Right kidney (tissue), 1 donor: ENCODE results near the gene MYCBP2.
"Not testable (repeated sequence)": the region's sequence is repeated elsewhere in the genome, so short reads cannot be mapped to it uniquely, and the experiment has no call there.

Experiments used
- DNase-seq: peaks from one replicate; pipeline ENCODE4 v3.0.0-alpha.2; 2016

MYCBP2 gene

DNA sequence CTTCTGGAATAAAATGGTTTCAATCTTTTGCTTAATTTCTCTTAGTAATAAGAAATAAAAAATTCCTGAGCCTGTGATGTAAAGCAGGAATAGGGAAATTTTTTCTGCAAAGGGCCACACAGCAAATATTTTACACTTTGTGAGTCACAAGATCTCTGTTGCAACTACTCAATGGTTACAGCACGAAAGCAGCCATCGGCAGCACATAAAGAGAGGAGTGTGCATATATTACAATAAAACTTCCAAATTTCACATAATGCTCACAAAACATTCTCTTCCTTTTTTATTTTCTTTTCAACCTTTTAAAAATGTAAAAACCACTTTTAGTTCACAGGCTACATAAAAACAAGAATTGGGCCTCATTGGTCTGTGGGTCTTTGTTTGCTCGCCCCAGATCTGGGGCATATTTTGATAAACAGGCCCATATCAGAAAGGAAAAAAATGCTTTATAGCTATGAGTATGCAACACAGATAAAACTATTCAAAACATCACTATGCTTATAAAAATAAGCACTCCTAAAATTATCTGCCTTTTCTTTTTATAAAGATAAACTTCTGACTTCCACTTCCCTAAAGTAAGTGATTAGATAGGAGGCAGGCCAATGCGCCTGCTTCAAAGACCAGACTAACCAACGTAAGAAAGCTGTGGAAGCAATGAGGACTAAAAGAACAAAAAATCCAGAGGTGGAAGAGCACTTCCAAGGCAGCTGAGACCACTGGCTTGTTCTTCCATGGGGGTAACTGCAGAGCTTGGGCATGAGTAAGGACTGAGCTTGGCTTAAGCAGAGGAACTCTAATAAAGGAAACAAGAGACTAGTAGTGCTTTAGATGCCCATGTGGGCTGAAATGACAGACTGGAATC lies 26.5 kb downstream of the MYCBP2 start:
- DNase-seq: no peak

DNA sequence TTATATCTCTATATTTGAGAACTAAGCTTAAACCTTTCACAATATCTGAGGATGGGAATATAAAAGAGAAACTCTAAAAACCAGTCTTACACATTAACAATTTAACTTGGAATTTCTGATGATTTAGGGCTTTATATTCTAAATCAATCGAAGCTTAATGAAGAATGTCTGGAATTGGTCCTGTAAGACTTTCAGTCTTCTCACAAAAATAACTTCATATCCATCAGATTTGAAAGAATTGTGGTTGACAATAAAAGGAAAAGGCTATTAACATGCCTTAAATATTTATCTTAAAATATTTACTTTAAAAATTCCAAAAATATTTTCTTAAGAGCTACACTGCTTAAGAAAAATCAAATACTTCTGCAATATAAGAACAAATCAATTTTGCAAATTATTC lies 27.3 kb downstream of the MYCBP2 start:
- no peak for DNase-seq

DNA sequence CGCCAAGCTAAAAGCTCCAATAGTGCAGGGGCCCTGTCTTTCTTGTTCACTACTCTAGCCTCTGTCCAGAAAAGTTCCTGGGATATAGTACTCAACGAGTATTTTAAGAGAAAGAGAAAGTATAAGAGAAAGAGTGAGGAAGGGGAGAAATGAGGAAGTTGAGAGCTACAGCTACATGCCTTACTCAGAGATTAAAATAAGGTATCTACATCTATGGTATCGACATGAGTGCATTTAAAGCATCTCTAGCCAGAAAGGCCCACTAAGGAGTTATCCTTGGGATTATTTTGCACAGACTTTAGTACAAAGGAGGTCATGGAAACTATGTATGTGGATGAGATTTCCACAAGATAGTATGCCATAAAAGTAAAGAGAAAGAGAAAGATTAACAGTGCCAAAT lies 28.5 kb downstream of the MYCBP2 start:
- no peak for DNase-seq

DNA sequence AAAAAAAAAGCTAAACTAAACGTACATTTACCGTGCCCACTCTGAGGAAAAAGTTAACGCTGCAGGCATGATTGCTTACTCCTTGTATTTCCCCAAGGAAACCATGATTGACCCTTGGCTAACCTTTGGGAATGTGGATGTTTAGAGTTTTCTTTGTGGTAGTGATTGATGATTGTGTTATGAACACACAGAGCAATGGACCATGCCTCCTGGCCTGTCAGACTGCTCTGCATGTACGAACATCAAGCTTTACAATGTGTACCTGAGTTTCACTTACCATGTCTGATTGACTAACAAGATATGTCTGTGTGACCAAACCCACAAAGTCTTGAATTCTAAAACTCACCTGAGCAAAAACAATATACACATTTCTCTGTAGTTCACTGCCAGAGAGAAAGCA lies 35.1 kb downstream of the MYCBP2 start:
- DNase-seq: no peak

DNA sequence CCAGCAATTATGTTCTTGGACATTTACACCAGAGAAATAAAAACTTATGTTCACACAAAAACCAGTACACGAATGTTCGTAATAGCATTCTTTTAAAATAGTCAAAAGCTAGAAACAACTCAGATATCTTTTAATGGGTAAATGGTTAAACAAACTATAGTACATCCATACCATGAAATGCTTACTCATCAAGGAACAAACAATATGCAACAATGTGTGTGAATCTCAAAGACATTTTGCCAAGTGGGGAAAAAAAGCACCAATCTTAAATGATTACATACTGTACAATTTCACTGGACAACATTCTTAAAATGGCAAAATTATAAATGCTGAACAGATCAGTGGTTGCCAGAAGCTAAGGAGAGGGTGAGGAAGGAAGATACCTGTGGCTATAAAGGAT lies 36.6 kb downstream of the MYCBP2 start:
- DNase-seq: no peak

DNA sequence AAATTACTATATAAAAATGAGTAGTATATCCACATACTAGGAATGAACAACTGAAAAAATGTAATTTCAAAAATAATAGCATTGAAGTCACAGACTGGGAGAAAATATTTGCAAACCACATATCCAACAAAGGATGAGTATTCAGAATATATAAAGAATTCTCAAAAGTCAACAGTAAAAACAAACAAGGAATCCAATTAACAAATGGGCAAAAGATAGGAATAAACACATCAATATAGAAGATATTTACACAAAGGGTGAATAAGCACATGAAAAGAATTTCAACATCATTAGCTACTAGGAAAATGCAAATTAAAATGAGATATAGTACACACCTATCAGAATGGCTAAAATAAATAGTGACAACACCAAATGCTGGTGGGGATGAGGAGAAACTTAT lies 37.0 kb downstream of the MYCBP2 start:
- no peak for DNase-seq

DNA sequence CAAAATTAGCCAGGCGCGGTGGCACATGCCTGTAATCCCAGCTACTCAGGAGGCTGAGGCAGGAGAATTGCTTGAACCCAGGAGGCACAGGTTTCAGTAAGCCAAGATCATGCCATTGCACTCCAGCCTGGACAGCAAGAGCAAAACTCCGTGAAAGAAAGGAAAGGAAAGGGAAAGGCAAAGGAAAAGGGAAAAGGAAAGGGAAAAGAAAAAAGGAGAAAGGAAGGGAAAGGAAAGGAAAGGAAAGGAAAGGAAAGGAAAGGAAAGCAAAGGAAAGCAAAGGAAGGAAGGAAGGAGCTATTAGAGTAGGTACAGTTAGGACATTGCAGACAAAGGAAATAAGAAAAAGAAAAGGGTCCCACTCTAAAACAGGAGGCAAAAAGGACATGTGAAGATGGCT lies 41.3 kb downstream of the MYCBP2 start:
- DNase-seq: not testable (repeated sequence)

DNA sequence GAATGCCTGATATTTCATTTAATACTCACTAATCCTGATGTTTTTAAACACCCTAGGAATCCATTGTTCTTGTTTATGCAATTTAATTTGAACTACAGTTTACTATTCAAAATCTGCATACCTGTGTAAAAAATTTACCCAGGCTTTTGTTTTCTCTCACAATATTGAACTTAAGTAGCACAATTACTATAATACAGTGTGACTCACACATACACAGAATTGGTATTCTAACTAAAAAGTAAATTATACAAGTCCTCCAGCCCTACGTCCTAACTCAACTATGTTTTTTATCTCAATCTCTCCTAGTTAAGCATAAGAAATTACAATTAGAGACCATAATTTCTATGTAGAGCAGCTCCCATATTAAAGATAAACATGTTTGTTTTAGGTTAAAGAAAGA lies 41.8 kb downstream of the MYCBP2 start:
- DNase-seq: no peak

DNA sequence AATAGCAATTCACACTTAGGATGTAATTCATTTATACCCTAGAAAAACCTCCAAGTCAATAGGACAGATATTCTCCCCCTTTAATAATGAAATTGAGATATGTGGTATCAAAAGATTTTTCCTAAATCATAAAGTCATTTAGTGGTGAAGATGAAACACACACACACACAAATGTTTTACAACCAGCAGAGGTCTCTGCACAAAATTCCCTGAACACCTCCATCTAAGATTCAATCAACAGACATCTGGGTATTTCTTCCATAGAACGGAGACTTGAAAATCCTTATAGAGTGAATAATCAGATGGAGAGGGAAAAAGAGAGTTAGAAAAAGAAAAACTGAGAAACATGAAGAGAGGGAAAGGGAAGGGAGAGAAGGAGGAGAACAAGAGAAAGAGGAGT lies 52.8 kb downstream of the MYCBP2 start:
- DNase-seq: no peak

DNA sequence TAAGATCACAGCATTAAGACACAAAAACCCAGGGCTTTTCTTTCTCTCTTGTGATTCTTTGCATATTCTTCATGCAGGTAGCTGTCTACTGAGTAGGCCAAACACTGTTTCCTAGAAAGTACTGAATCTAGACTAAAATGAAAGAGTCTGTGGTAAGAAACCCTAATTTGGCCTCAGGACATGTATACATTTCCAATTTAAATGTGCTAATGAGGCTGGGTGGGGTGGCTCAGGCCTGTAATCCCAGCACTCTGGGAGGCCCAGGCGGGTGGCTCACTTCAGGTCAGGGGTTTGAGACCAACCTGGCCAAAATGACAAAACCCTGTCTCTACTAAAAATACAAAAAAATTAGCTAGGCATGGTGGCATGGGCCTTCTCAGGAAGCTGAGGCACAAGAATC lies 57.8 kb downstream of the MYCBP2 start:
- DNase-seq: no peak

DNA sequence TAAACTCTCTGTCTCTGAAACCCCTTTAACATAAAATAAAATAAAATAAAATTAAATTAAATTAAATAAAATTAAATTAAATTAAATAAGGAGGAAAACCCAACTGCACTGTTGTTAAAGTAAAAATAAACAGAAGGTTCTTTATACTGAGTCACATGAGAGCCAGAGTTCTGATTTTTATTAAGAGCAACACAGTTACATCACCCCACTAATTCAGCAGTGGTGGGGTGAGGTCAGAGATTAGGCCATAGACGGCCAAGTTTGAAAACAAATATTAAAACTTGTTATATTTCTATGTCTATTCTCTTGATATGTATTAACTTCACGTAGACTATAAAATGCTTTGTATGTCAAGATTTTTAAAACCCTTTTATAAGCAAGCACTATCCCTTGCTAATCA lies 59.5 kb downstream of the MYCBP2 start:
- DNase-seq: no peak

DNA sequence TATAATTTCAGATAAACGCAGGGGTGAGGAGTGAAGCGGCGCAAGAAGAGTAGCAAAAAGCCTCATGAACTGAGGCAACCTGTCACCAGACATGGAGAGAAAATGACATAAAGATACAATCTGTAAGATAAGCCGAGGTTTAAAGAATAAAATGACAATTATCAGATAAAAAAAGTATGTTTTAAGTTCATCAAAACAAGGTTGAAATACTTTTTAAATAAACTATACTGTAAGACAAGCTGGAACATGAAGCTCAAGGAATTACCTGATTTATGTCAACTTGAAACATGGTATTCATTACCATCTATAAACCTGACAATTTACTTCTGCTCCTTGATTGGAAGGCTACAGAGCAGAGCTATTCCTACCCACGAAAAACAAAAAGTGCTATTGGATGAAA lies 61.6 kb downstream of the MYCBP2 start:
- no peak for DNase-seq

DNA sequence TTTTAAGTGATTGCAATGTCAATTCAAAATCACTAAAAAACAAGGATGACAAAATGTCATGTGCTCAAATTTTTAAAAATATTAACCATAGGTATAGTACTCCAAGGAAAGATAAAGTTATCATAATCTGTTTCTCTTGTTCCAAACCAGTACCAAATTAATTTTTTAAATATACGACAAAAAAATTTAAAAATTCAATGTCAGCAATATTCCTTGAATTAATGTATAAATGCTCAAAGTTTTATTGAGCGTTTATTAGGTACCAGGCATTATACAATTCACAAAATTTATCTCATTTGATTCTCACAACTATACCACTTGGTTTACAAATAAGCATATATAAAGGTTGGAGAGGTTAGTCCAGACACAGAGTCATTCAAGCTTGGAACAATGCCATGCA lies 64.7 kb downstream of the MYCBP2 start:
- DNase-seq: no peak

DNA sequence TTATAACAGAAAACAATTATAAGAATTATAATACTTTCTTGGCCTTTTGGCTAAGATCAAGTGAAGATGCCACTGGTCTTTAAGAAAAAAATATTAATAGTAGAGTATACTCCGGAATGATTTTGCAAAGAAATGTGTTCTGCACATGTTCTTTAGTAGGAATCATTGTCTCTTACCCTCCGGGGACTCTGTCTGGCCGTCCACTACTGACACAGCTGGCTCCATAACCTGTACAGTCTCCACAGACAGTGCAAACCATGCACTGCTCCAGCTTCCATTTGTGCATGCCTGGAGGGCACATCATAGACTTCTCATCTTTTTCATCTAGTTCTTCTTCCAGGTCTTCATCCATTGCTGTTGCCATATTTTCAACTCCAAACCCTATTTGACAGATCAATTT lies 75.9 kb downstream of the MYCBP2 start:
- no peak for DNase-seq

DNA sequence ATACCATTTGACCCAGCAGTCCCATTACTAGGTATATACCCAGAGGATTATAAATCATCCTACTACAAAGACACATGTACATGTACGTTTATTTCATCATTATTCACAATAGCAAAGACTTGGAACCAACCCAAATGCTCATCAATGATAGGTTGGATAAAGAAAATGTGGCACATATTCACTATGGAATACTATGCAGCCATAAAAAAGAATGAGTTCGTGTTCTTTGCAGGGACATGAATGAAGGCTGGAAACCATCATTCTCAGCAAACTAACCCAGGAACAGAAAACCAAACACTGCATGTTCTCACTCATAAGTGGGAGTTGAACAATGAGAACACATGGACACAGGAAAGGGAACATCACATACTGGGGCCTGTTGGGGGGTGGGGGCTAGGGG lies 81.7 kb downstream of the MYCBP2 start:
- not testable (repeated sequence) for DNase-seq

DNA sequence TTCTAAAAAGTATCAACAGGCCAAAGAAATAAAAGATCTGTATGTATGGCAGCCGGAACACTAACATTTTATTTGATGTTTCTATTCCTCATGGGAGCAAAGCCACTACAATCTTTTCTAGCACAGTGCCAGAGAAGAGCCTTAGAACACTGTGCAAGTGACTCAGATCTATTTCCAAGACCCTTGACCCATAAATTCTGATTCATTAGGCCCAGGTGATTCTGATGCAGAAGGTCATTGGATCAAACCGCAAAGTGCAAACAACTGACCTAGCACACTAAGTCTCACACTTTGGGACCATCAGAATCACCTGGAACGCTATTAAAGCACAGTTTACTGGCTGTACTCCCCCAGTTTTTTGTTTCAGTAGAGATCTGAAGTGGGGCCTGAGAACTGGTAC lies 87.6 kb downstream of the MYCBP2 start:
- DNase-seq: no peak

DNA sequence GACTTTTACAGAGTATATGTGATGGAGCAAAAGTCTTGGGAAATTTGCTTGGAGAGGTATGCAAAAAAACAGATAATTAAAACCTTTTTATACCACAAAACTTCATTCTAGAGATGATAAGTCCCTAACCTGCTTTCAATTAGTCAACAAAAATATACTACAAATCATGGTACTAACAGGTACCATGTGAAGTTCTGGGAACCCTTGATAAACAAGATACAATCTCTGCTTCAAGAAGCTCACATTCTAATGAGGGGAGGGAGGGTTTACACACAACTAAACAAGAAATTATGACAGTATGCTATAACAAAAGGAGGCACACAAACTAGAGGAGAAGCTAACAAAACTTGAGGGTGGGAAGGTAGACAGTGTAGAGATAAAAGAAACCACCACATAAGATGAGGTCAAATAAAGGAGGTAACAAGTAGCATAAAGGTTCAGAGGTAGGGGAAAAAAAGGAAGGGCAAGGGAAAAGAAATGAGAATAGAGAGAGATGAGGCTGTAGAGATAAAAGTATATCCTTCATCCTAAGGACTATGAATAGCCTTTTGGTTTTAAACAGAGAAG lies 91.4 kb downstream of the MYCBP2 start:
- no peak for DNase-seq

DNA sequence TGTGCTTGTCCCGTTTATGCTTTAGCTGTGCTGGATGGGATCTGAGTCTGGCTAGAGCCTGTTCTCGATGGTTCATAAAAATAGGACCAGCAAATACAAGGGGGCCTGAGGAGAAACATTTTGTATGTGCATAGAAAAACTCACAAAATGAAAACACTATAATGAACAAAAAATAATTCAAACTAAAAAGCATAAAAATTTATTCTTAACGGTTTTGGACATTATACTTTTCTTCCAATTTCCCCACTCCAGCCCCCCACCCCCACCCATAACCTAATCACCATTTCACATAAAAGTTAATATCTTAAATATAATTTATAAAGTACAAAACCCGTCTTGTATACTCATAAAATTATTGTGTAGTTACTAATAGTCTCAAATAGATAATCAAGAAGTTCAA lies 93.7 kb downstream of the MYCBP2 start:
- DNase-seq: no peak

DNA sequence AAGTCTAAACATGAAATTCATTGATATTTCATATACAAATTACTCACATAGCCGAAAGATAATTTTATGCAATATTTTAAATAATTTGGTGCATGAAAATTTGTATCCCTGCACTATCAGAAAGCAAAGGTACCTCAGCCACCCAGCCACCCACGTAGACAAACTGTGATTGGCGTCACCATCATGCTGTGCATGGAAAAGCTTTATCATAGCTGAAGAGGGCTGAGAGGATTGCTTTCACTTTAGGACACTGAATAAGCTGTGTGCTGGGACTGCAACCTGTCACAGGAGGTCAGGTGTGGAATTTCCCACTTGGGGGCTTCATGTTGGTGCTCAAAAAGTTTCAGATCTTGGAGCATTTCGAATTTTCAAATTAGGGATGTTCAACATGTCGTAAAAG lies 96.3 kb downstream of the MYCBP2 start:
- DNase-seq: no peak

DNA sequence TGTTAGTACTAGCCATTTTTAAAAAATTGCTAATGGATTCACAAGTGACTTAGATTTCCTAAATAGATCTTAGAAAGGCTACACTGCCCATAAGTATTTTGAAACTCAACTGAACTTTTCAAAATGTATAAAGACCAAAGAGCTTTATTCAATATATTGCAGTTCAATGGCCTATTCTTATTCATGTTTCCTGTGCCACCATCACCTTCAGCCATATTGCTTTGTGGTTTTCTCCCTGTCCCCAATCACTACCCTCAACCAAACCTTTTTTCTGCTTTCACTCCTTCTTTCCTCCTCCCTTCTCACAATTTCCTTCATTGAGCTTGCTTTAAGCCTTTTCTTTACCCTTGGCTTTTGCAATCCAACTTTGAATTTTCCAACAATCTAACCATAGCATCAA lies 100.9 kb downstream of the MYCBP2 start:
- DNase-seq: no peak

DNA sequence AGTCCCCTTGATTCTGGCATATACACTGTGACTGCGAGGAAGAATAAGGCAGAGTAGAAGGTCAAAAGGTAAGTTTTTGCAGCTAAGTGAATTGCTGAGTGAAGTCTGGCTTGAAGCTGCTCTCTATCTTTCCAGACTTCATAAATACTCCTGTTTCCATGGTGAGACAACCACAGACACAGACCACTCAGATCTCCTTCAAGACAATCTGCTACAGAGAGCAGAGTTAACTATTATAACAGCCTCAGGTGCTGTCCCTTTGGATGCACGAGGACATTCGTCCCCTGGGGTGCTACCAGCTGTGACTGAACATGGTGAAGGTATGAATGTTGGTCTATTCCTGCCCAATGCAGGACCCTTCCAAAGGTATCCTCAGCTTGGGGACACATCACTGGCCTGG lies 104.0 kb downstream of the MYCBP2 start:
- no peak for DNase-seq

DNA sequence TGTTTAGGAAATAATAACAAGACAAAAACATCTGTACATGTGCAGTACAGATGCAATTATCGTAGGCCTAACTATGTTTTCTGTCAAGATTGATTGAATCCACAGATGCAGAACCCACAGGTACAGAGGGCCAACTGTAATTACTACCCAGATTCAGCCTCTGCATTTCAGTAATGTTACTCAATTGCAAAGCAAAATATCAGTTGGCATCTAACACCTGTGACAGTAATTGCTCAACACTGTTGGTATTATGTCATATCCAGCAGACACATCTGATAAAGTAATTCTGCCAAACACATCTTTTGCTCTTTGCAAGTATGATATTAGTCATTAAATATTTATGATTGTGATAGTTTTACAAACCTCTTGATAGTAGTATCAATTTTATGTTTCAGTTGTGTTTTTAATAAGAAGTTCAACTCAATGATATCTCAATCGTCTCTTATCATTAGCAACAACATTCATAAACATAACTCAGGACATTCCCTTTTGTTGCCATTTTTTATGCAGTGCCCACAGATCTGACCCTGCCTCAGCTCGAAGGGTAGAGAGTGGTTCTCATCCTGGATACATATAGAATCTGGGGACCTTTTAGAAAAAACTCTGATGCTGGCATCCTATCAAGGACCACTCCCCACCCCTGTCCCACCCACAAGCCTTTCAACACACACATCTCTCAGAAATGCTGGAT lies 104.7 kb downstream of the MYCBP2 start:
- DNase-seq: no peak

DNA sequence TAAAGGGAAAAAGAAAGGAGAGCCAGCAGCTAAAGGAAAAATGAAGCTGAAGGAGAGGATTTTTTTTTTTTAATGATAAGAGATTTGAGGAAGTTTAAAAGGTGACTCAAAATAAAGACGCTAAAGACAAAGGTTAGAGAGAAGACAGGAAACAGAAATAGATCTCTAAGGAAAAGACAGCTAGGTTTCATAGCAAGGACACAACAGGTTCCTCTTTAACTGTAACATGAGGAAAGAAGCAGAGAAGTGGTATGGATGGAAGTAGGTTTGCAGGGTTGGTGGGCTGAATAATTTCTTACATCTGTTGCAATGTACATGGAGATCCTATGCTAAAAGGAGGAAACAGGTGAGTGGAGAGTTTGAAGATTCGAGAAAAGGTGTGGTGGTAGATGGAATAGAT lies 107.5 kb downstream of the MYCBP2 start:
- no peak for DNase-seq

DNA sequence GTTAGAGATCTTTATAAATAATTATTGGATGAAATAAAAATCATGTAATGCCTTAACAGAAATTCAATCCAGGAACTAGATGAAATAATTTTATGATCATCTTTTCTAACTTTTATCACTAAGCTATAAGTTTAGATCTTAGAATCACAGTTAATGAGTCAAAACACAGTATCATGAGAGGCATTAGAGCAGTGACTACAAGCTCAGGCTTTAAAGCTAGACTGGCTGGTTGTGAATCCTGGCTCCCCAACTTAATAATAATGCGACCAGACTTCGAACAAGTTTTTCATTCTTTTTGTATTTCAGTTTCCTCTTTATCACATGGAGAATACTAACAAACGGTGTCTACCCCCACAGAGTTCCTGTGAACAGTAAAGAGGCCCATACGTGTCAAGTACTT lies 108.6 kb downstream of the MYCBP2 start:
- DNase-seq: no peak
